ENCODE measurements around the gene BRSK1.
A peak's percentile ranks its signal among the peaks of the same experiment; 100 is the strongest.

Gene BRSK1

DNA sequence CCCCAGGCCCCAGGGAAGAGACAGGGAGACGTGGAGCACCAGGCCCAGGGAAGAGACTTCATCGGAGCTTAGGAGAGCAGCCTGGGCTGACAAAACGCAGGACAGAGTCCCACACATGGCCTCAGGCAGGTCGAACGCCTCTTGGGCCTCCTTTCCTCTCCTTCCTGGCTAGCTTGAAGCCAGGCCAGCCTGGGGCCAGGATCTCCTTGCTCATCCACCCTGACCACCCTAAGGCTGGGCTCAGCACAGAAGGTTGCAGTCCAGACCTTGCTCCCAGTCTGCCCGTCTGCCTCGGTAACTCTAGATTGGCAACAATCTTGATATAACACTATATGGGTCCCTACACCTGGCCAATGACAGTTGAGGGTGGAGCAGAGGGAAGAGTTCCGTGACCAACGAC is 35.1 kb upstream of the BRSK1 start:
- no peak for TF ChIP-seq CTCF (conservative IDR thresholded peaks at IDR 0.05; ENCODE audit: control insufficient read depth, insufficient read depth, low read depth, low read length)
- no peak for DNase-seq (ENCODE audit: low read depth)
- H3K4me3 ChIP-seq (ENCODE audit: control insufficient read depth, low read depth, low read length) = no peak overlapping the region

GRCh38 chr19:55249841-55250240 is 34.0 kb upstream of the BRSK1 start:
- no peak for TF ChIP-seq CTCF (conservative IDR thresholded peaks at IDR 0.05; ENCODE audit: control insufficient read depth, insufficient read depth, low read depth, low read length)
- no peak for DNase-seq (ENCODE audit: low read depth)
- H3K4me3 ChIP-seq (ENCODE audit: control insufficient read depth, low read depth, low read length) = no peak overlapping the region

- DNase-seq (ENCODE audit: low read depth) = no peak
- no peak overlapping the region for H3K4me3 ChIP-seq (ENCODE audit: control insufficient read depth, low read depth, low read length)
These were observed 33.3 kb upstream of the BRSK1 start for GRCh38 chr19:55250262-55251036.

GRCh38 chr19:55251341-55252081 is 32.3 kb upstream of the BRSK1 start:
- no peak for TF ChIP-seq CTCF (conservative IDR thresholded peaks at IDR 0.05; ENCODE audit: control insufficient read depth, insufficient read depth, low read depth, low read length)
- peak; percentile 36 for DNase-seq (ENCODE audit: low read depth)
- H3K4me3 ChIP-seq (ENCODE audit: control insufficient read depth, low read depth, low read length) = no peak overlapping the region

More at GRCh38 chr19:55250262-55251036, 33.3 kb upstream of the BRSK1 start:
- TF ChIP-seq CTCF (conservative IDR thresholded peaks at IDR 0.05; ENCODE audit: control insufficient read depth, insufficient read depth, low read depth, low read length) = no peak

DNA sequence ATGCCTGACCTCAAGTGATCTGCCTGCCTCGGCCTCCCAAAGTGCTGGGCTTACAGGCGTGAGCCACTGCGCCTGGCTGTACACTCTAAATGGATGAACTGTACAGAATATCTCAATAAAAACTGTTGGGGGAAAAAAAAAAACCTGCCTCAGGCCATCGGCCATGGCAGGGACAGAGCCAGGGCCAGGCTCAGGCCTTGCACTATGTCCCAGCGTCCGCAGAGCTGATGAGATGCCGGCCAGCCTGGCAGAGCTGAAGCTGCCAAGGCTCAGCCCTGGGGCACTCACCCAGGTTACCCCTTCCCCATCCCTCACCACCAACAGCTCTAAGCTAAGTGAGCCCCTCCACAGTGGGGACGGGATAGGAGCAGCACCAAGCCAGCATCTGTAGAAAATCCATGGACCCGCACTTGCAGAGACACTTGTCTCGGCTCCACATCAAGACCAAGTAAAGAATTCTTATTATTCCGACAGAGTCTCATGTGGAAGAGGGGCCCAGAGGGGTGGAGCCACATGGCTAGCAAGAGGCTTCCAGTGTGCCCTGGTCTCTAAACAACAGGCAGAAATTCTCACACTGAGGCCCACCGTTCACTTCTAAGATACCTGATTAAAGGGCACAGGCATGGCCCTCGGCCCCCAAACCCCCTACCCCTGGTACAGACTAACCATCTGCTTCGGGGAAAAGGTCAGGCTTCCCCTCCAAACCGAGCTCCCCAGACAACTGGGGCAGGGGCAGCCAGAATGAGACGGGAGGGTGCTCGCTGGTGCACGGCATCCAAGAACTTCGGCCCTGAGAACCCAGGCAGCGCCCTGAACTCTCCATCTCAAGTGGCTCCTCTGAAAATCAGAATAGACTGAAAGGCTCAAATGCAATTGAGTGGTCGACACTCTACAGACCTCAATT is 30.8 kb upstream of the BRSK1 start:
- no peak for TF ChIP-seq CTCF (conservative IDR thresholded peaks at IDR 0.05; ENCODE audit: control insufficient read depth, insufficient read depth, low read depth, low read length)
- no peak for DNase-seq (ENCODE audit: low read depth)
- H3K4me3 ChIP-seq (ENCODE audit: control insufficient read depth, low read depth, low read length) = no peak overlapping the region

- TF ChIP-seq CTCF (conservative IDR thresholded peaks at IDR 0.05; ENCODE audit: control insufficient read depth, insufficient read depth, low read depth, low read length) = no peak
- H3K4me3 ChIP-seq (ENCODE audit: control insufficient read depth, low read depth, low read length) = no peak overlapping the region
These were observed 29.8 kb upstream of the BRSK1 start for GRCh38 chr19:55253842-55254624.

More at GRCh38 chr19:55253842-55254624, 29.8 kb upstream of the BRSK1 start:
- DNase-seq (ENCODE audit: low read depth) = no peak

Measured in fibroblast of mammary gland (primary cell).